Gastrocnemius medialis (tissue), 4 donors: ENCODE results near the gene DBF4B.

Source experiments
- CTCF ChIP-seq, 5 experiments: fragments of 450-650 bp in 3 of 5; fragments of 200-600 bp in 2 of 5; sonication (generic) in 2 of 5; IDR thresholded peaks in 4 of 5; conservative IDR thresholded peaks in 1 of 5; 1 replicate in 4 of 5; 2 replicates in 1 of 5; pipeline ENCODE4 v1.5.1; 2016 to 2019; ENCODE audit warnings: antibody characterized with exemption in 5 of 5, mild to moderate bottlenecking in 3 of 5, moderate library complexity in 3 of 5
- POLR2A ChIP-seq, 2 donors: fragments of 450-650 bp; IDR thresholded peaks; one replicate each; pipeline ENCODE4 v1.6.1; 2017; ENCODE audit warnings: antibody characterized with exemption in 2 of 2, mild to moderate bottlenecking in 2 of 2, moderate library complexity in 2 of 2

- TF ChIP-seq CTCF (IDR thresholded peaks at IDR 0.05 in 4 of 5, conservative IDR thresholded peaks at IDR 0.05 in 1 of 5) (no peak), POLR2A (IDR thresholded peaks at IDR 0.05) (no peak)
These were observed 53.7 kb downstream of the DBF4B start for GRCh38 chr17:44761932-44762810.
